ENCODE measurements around the gene SERPINE1.

SERPINE1 gene

GRCh38 chr7:101170617-101171441 lies 43.9 kb downstream of the SERPINE1 start:
- no peak overlapping the region for H3K4me3 ChIP-seq (ENCODE audit: low read depth, low read length)
- peaks cover 16% of the 10 kb centered on the region for H3K4me1 ChIP-seq
- no peaks in the 10 kb centered on the region for H3K9me3 ChIP-seq
- TF ChIP-seq CTCF (IDR thresholded peaks at IDR 0.05; ENCODE audit: low read depth, low read length): no peak
- no peak for DNase-seq
- H3K36me3 ChIP-seq: no peaks in the 10 kb centered on the region
- peaks cover 39% of the 10 kb centered on the region for H3K27me3 ChIP-seq

GRCh38 chr7:101171442-101171837 lies 44.5 kb downstream of the SERPINE1 start:
- TF ChIP-seq CTCF (IDR thresholded peaks at IDR 0.05; ENCODE audit: low read depth, low read length): peak; percentile 41
- Histone ChIP-seq H3K36me3 (no peaks in the 10 kb centered on the region), H3K27me3 (peaks cover 39% of the 10 kb centered on the region), H3K4me1 (peaks cover 16% of the 10 kb centered on the region), H3K9me3 (no peaks in the 10 kb centered on the region), H3K4me3 (ENCODE audit: low read depth, low read length) (no peak overlapping the region)
- peak; percentile 50 for DNase-seq

- peak overlapping the region; percentile 11 for H3K4me3 ChIP-seq (ENCODE audit: low read depth, low read length)
Measured at GRCh38 chr7:101172005-101172853, 45.3 kb downstream of the SERPINE1 start.

GRCh38 chr7:101172854-101173751 lies 46.2 kb downstream of the SERPINE1 start:
- no peak for TF ChIP-seq CTCF (IDR thresholded peaks at IDR 0.05; ENCODE audit: low read depth, low read length)
- DNase-seq: no peak
- H3K9me3 ChIP-seq: no peaks in the 10 kb centered on the region
- H3K27me3 ChIP-seq: peaks cover 39% of the 10 kb centered on the region
- H3K36me3 ChIP-seq: no peaks in the 10 kb centered on the region
- H3K4me3 ChIP-seq (ENCODE audit: low read depth, low read length): no peak overlapping the region
- peaks cover 12% of the 10 kb centered on the region for H3K4me1 ChIP-seq

More at GRCh38 chr7:101172005-101172853, 45.3 kb downstream of the SERPINE1 start:
- no peaks in the 10 kb centered on the region for H3K36me3 ChIP-seq
- no peak for DNase-seq
- peaks cover 39% of the 10 kb centered on the region for H3K27me3 ChIP-seq
- H3K9me3 ChIP-seq: no peaks in the 10 kb centered on the region
- no peak for TF ChIP-seq CTCF (IDR thresholded peaks at IDR 0.05; ENCODE audit: low read depth, low read length)
- peaks cover 18% of the 10 kb centered on the region for H3K4me1 ChIP-seq

- no peak overlapping the region for H3K4me3 ChIP-seq (ENCODE audit: low read depth, low read length)
- no peak for DNase-seq
- H3K27me3 ChIP-seq: peaks cover 39% of the 10 kb centered on the region
- H3K36me3 ChIP-seq: no peaks in the 10 kb centered on the region
- TF ChIP-seq CTCF (IDR thresholded peaks at IDR 0.05; ENCODE audit: low read depth, low read length): no peak
- no peaks in the 10 kb centered on the region for H3K9me3 ChIP-seq
- H3K4me1 ChIP-seq: peaks cover 9% of the 10 kb centered on the region
Measured at GRCh38 chr7:101173752-101174244, 46.9 kb downstream of the SERPINE1 start.
